Colonic mucosa (tissue), 4 donors: ENCODE measurements around the gene RNU1-4. TPM values are rescaled to one million over a fixed set of nuclear protein-coding genes. Genes with fewer than 3 reads are reported as not detected.
"Not testable (repeated sequence)": the region's sequence is repeated elsewhere in the genome, so short reads cannot be mapped to it uniquely, and the experiment has no call there.

Experiments
- DNase-seq: peaks from one replicate; pipeline ENCODE4 v3.0.0-alpha.2; 2020
- H3K27ac ChIP-seq: fragments of 200-600 bp; one replicate; pipeline ENCODE4 v1.8.0; 2021
- H3K27me3 ChIP-seq: fragments of 200-600 bp; one replicate; pipeline ENCODE4 v1.8.0; 2021
- H3K36me3 ChIP-seq: fragments of 200-600 bp; one replicate; pipeline ENCODE4 v1.8.0; 2021
- H3K4me1 ChIP-seq: fragments of 200-600 bp; one replicate; pipeline ENCODE4 v1.8.0; 2021; ENCODE audit warnings: mild to moderate bottlenecking
- H3K4me3 ChIP-seq: fragments of 200-600 bp; one replicate; pipeline ENCODE4 v1.8.0; 2021
- H3K9ac ChIP-seq, 2 donors: one replicate each; pipeline ENCODE4 v1.7.0; 2013; ENCODE audit warnings: control low read depth in 2 of 2, low read depth in 2 of 2, low read length in 2 of 2
- H3K9me3 ChIP-seq: fragments of 200-600 bp; one replicate; pipeline ENCODE4 v1.8.0; 2021
- CTCF ChIP-seq: fragments of 200-600 bp; IDR thresholded peaks from one replicate; pipeline ENCODE4 v1.8.0; 2022; ENCODE audit warnings: antibody characterized with exemption, mild to moderate bottlenecking
- intact Hi-C: fragments of 100-400 bp; cut with DNase I; formaldehyde crosslinking; loops from one replicate; pipeline ENCODE4 v1.14.1; 2022
- total RNA-seq, 2 donors: library from RNA; stranded (reverse); fragmentation: NEBNext Ultra II Directional in 1 of 2; extraction: Animal tissue kit (Norgen Biotek cat#: 25700) in 1 of 2; gene quantifications; one replicate each; pipeline ENCODE4 v1.2.1, GENCODE V29; 2021
- donor health status: healthy.
- donor health status: DM: no; HTN: no; CAD: no.
- donor health status: DM: no; HTN: no; CAD: no.

RNU1-4 gene
- total RNA-seq, 2 donors from 2014 or later = 1,159 to 2,517 TPM

GRCh38 chr1:16712984-16713383 is 27.3 kb upstream of the RNU1-4 start:
- H3K4me3 ChIP-seq, H3K9ac ChIP-seq, H3K4me1 ChIP-seq, H3K9me3 ChIP-seq, H3K27ac ChIP-seq, H3K27me3 ChIP-seq, H3K36me3 ChIP-seq, DNase-seq, intact Hi-C loops: not testable (repeated sequence)

- H3K4me3 ChIP-seq, H3K9me3 ChIP-seq, H3K27ac ChIP-seq, H3K36me3 ChIP-seq, H3K27me3 ChIP-seq, H3K9ac ChIP-seq, DNase-seq, intact Hi-C loops, H3K4me1 ChIP-seq: not testable (repeated sequence)
Observed at GRCh38 chr1:16713480-16713879, 26.8 kb upstream of the RNU1-4 start.

- Histone ChIP-seq H3K27me3 (no peaks in the 10 kb centered on the region), H3K4me3 (no peak overlapping the region), H3K4me1 (no peaks in the 10 kb centered on the region), H3K9ac (no peak overlapping the region), H3K9me3 (no peaks in the 10 kb centered on the region), H3K36me3 (no peaks in the 10 kb centered on the region), H3K27ac (no peak overlapping the region)
- intact Hi-C loops = no loop called here
- DNase-seq = no peak
- no peak for TF ChIP-seq CTCF
Observed at GRCh38 chr1:16716691-16717335, 23.5 kb upstream of the RNU1-4 start.

GRCh38 chr1:16717336-16718098 is 22.8 kb upstream of the RNU1-4 start:
- Histone ChIP-seq H3K27me3 (no peaks in the 10 kb centered on the region), H3K4me3 (no peak overlapping the region), H3K9me3 (no peaks in the 10 kb centered on the region), H3K36me3 (no peaks in the 10 kb centered on the region), H3K4me1 (no peaks in the 10 kb centered on the region), H3K9ac (no peak overlapping the region), H3K27ac (no peak overlapping the region)
- intact Hi-C loops = no loop called here
- no peak for TF ChIP-seq CTCF
- DNase-seq = peak; percentile 18

- H3K27ac ChIP-seq, H3K27me3 ChIP-seq: not testable (repeated sequence)
Observed at GRCh38 chr1:16718099-16718907, 22.0 kb upstream of the RNU1-4 start.

GRCh38 chr1:16718908-16719533 is 21.3 kb upstream of the RNU1-4 start:
- Histone ChIP-seq H3K9ac (peak overlapping the region in 1 of 2 donors; percentile 1), H3K9me3 (no peaks in the 10 kb centered on the region), H3K27ac (no peak overlapping the region), H3K4me1 (no peaks in the 10 kb centered on the region), H3K4me3 (no peak overlapping the region), H3K27me3 (no peaks in the 10 kb centered on the region), H3K36me3 (no peaks in the 10 kb centered on the region)
- intact Hi-C loops = no loop called here
- DNase-seq = peak; percentile 18
- no peak for TF ChIP-seq CTCF

More at GRCh38 chr1:16718099-16718907, 22.0 kb upstream of the RNU1-4 start:
- peak overlapping the region in 1 of 2 donors; percentile 1 for H3K9ac ChIP-seq
- intact Hi-C loops, H3K9me3 ChIP-seq, H3K36me3 ChIP-seq, H3K4me1 ChIP-seq, H3K4me3 ChIP-seq: not testable (repeated sequence)
- DNase-seq = peak; percentile 17
